Measurements from ENCODE around the gene YAE1. TPM values are rescaled to one million over a fixed set of nuclear protein-coding genes. Genes with fewer than 3 reads are reported as not detected.

The YAE1 gene
- total and polyA plus RNA-seq, 2 of the 8 experiments (the other 6 are each of a cell fraction or from before 2014, with no cell fraction given): 24.1 to 38.0 TPM

DNA sequence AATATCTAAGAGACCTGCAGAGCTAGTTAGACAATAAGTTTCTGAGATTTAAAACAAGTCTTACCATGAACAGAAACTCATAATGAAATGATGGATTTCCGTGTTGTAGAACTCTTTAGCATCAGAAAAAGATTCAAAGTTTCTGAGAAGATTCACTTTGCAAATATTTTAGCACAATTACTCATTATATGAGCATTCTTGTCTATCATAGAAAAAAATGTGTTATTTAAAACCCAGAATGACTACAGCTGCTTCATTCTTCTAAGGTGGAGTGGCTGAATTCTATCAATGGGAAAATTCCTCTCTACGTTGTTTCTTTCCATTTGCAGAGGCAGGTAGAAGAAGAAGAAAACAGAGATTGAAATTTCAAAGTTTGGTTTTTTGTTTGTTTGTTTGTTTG is 36.1 kb downstream of the YAE1 start (continued):
- no peak for TF ChIP-seq SIRT6 (IDR thresholded peaks at IDR 0.05; ENCODE audit: low read length)
- TF ChIP-seq, protein P1, sequence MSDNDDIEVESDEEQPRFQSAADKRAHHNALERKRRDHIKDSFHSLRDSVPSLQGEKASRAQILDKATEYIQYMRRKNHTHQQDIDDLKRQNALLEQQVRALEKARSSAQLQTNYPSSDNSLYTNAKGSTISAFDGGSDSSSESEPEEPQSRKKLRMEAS (IDR thresholded peaks at IDR 0.05): no peak
- TF ChIP-seq, protein P2, sequence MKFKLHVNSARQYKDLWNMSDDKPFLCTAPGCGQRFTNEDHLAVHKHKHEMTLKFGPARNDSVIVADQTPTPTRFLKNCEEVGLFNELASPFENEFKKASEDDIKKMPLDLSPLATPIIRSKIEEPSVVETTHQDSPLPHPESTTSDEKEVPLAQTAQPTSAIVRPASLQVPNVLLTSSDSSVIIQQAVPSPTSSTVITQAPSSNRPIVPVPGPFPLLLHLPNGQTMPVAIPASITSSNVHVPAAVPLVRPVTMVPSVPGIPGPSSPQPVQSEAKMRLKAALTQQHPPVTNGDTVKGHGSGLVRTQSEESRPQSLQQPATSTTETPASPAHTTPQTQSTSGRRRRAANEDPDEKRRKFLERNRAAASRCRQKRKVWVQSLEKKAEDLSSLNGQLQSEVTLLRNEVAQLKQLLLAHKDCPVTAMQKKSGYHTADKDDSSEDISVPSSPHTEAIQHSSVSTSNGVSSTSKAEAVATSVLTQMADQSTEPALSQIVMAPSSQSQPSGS (IDR thresholded peaks at IDR 0.05; ENCODE audit: low read length): no peak
- no peak for TF ChIP-seq CHD2 (IDR thresholded peaks at IDR 0.05; ENCODE audit: low read length)
